IPS-18a (cell line): ENCODE results near the gene TRAPPC2.

Experiments
- H3K27ac ChIP-seq: one replicate; pipeline ENCODE4 v1.5.1; 2013; ENCODE audit warnings: low read length
- H3K27me3 ChIP-seq: one replicate; pipeline ENCODE4 v1.6.1; 2013; ENCODE audit warnings: mild to moderate bottlenecking, low read length; ENCODE audit not compliant: control insufficient read depth, insufficient read depth
- H3K36me3 ChIP-seq: one replicate; pipeline ENCODE4 v1.6.1; 2013; ENCODE audit warnings: low read depth, low read length; ENCODE audit not compliant: control insufficient read depth
- H3K4me1 ChIP-seq: one replicate; pipeline ENCODE4 v1.6.1; 2013; ENCODE audit warnings: low read depth, low read length; ENCODE audit not compliant: control insufficient read depth
- H3K4me3 ChIP-seq: one replicate; pipeline ENCODE4 v1.5.1; 2013; ENCODE audit warnings: low read length
- H3K9ac ChIP-seq: one replicate; pipeline ENCODE4 v1.6.1; 2013; ENCODE audit warnings: mild to moderate bottlenecking, low read length, moderate library complexity
- H3K9me3 ChIP-seq: one replicate; pipeline ENCODE4 v1.6.1; 2013; ENCODE audit warnings: low read depth, low read length; ENCODE audit not compliant: control insufficient read depth

The TRAPPC2 gene

GRCh38 chrX:13664020-13664419 lies 70.4 kb downstream of the TRAPPC2 start:
- no peaks in the 10 kb centered on the region for H3K27me3 ChIP-seq

GRCh38 chrX:13662355-13662791 lies 72.0 kb downstream of the TRAPPC2 start:
- Histone ChIP-seq H3K4me1 (peaks cover 6% of the 10 kb centered on the region), H3K27me3 (no peaks in the 10 kb centered on the region), H3K27ac (no peak overlapping the region), H3K9ac (no peak overlapping the region), H3K36me3 (peaks cover 22% of the 10 kb centered on the region), H3K9me3 (no peaks in the 10 kb centered on the region), H3K4me3 (no peak overlapping the region)

More at GRCh38 chrX:13664020-13664419, 70.4 kb downstream of the TRAPPC2 start:
- no peak overlapping the region for H3K27ac ChIP-seq
- H3K9me3 ChIP-seq, result no peaks in the 10 kb centered on the region
- H3K4me1 ChIP-seq, result peaks cover 3% of the 10 kb centered on the region
- H3K4me3 ChIP-seq, result no peak overlapping the region
- peaks cover 22% of the 10 kb centered on the region for H3K36me3 ChIP-seq
- no peak overlapping the region for H3K9ac ChIP-seq
